GM13976 (cell line): Measurements from ENCODE around the gene TMEM132D.

Source experiments
- DNase-seq: peaks from one replicate; pipeline ENCODE4 v3.0.0; 2012; ENCODE audit warnings: low spot score
- CTCF ChIP-seq: IDR thresholded peaks from 2 replicates; pipeline ENCODE4 v1.5.1; 2012; ENCODE audit warnings: borderline replicate concordance, mild to moderate bottlenecking; ENCODE audit not compliant: insufficient read depth; ENCODE audit errors: extremely low read depth, missing control alignments, control extremely low read depth
- in situ Hi-C: fragments of 300-500 bp; cut with MboI; formaldehyde crosslinking; loops from one replicate; pipeline ENCODE4 v1.12.0; 2022; ENCODE audit warnings: low sequenced_read_pairs, mixed read lengths, inconsistent platforms; ENCODE audit not compliant: unreplicated experiment

The TMEM132D gene

GRCh38 chr12:129467289-129467688, 436.5 kb downstream of the TMEM132D start:
- in situ Hi-C loops, result no loop called here
- TF ChIP-seq CTCF, result no peak
- no peak for DNase-seq

GRCh38 chr12:129466499-129466898, 437.3 kb downstream of the TMEM132D start:
- TF ChIP-seq CTCF, result no peak
- no peak for DNase-seq
- in situ Hi-C loops, result no loop called here

GRCh38 chr12:129459886-129460285, 443.9 kb downstream of the TMEM132D start:
- TF ChIP-seq CTCF, result no peak
- DNase-seq, result no peak
- in situ Hi-C loops, result no loop called here

GRCh38 chr12:129446696-129447095, 457.1 kb downstream of the TMEM132D start:
- DNase-seq, result no peak
- TF ChIP-seq CTCF, result no peak
- in situ Hi-C loops, result no loop called here

- no peak for TF ChIP-seq CTCF
- DNase-seq, result no peak
- in situ Hi-C loops, result no loop called here
These were observed 463.5 kb downstream of the TMEM132D start for GRCh38 chr12:129440278-129440677.

GRCh38 chr12:129434790-129435189, 469.0 kb downstream of the TMEM132D start:
- no peak for DNase-seq
- no peak for TF ChIP-seq CTCF
- in situ Hi-C loops, result no loop called here
